ENCODE data around the gene GOLIM4. TPM values are rescaled to one million over a fixed set of nuclear protein-coding genes. Genes with fewer than 3 reads are reported as not detected.
"Not testable (repeated sequence)": the region's sequence is repeated elsewhere in the genome, so short reads cannot be mapped to it uniquely, and the experiment has no call there.

GOLIM4 gene
- total and polyA plus RNA-seq, 2 experiments from 2014 or later = 34.4 to 50.5 TPM

- TF ChIP-seq STAT1 (IDR thresholded peaks at IDR 0.05; ENCODE audit: unreplicated experiment) = no peak
- no peak for TF ChIP-seq CTCF (conservative IDR thresholded peaks at IDR 0.05; ENCODE audit: low read depth in 2 of 2)
- TF ChIP-seq CREB1 (CRISPR knock-in tag; IDR thresholded peaks at IDR 0.05; ENCODE audit: low read depth) = no peak
- TF ChIP-seq NANOG (IDR thresholded peaks at IDR 0.05; ENCODE audit: borderline replicate concordance) = no peak
- TF ChIP-seq ZNF114 (CRISPR knock-in tag; IDR thresholded peaks at IDR 0.05) = no peak
- no peak for TF ChIP-seq EZH2 (IDR thresholded peaks at IDR 0.05; ENCODE audit: low read depth, unreplicated experiment)
These were observed 35.4 kb downstream of the GOLIM4 start (continued) for GRCh38 chr3:168060317-168060716.

GRCh38 chr3:168058481-168058880, 37.2 kb downstream of the GOLIM4 start:
- peaks cover 87% of the 10 kb centered on the region for H3K79me2 ChIP-seq (replicated peaks; ENCODE audit: insufficient read depth)
- TF ChIP-seq STAT1 (IDR thresholded peaks at IDR 0.05; ENCODE audit: unreplicated experiment) (no peak), NANOG (IDR thresholded peaks at IDR 0.05; ENCODE audit: borderline replicate concordance) (no peak), ZNF114 (CRISPR knock-in tag; IDR thresholded peaks at IDR 0.05) (no peak), ZNF331 (CRISPR knock-in tag; IDR thresholded peaks at IDR 0.05; ENCODE audit: low read depth) (no peak), CREB1 (CRISPR knock-in tag; IDR thresholded peaks at IDR 0.05; ENCODE audit: low read depth) (no peak), POLR2AphosphoS5 (IDR thresholded peaks at IDR 0.05; ENCODE audit: low read depth) (no peak), ETS1 (IDR thresholded peaks at IDR 0.05) (no peak)
- no peak overlapping the region for H3K4me2 ChIP-seq
- no peak overlapping the region for H3K4me3 Mint-ChIP-seq
- no peak overlapping the region for H2AFZ ChIP-seq
- no peaks in the 10 kb centered on the region for H3K4me1 Mint-ChIP-seq
- H3K27ac Mint-ChIP-seq = no peak overlapping the region
- DNase-seq (ENCODE audit: low spot score) (no peak), ATAC-seq (no peak)
- H3K36me3 ChIP-seq (ENCODE audit: insufficient read depth) = no peaks in the 10 kb centered on the region; the same call in 1 of the 2 replicates
- peaks cover 5% of the 10 kb centered on the region for H3K27me3 Mint-ChIP-seq (ENCODE audit: insufficient read depth, low read depth, poor library complexity)
- H3K4me3 ChIP-seq = no peak overlapping the region
- H3K9me3 Mint-ChIP-seq = peaks cover 30% of the 10 kb centered on the region
- H3K4me1 ChIP-seq (ENCODE audit: insufficient read depth) = no peaks in the 10 kb centered on the region; the same call in 1 of the 2 replicates
- H3K36me3 Mint-ChIP-seq (ENCODE audit: low read depth) = peaks cover 34% of the 10 kb centered on the region
- no peak overlapping the region for H3K27ac ChIP-seq (ENCODE audit: low read depth)
- H3F3A ChIP-seq (replicated peaks; ENCODE audit: low read depth) = no peaks in the 10 kb centered on the region
- no peaks in the 10 kb centered on the region for H3K27me3 ChIP-seq (ENCODE audit: insufficient read depth)
- H4K20me1 ChIP-seq (replicated peaks; ENCODE audit: insufficient read depth) = peaks cover 3% of the 10 kb centered on the region
- peaks cover 11% of the 10 kb centered on the region; the same call in 1 of the 2 replicates for H3K9me2 ChIP-seq (ENCODE audit: insufficient read depth)

- not testable (repeated sequence) for H3K4me2 ChIP-seq; H4K20me1 ChIP-seq (replicated peaks; ENCODE audit: insufficient read depth); H3K4me3 Mint-ChIP-seq; H3K27me3 Mint-ChIP-seq (ENCODE audit: insufficient read depth, low read depth, poor library complexity); H3K27ac ChIP-seq (ENCODE audit: low read depth); H3K27me3 ChIP-seq (ENCODE audit: insufficient read depth); H3K4me1 Mint-ChIP-seq; H3F3A ChIP-seq (replicated peaks; ENCODE audit: low read depth); ATAC-seq; H3K4me1 ChIP-seq (ENCODE audit: insufficient read depth); H3K36me3 ChIP-seq (ENCODE audit: insufficient read depth); H3K27ac Mint-ChIP-seq; H3K4me3 ChIP-seq; H2AFZ ChIP-seq; DNase-seq (ENCODE audit: low spot score)
- H3K36me3 Mint-ChIP-seq (ENCODE audit: low read depth) = peaks cover 34% of the 10 kb centered on the region
- peaks cover 30% of the 10 kb centered on the region for H3K9me3 Mint-ChIP-seq
- H3K9me2 ChIP-seq (ENCODE audit: insufficient read depth) = peaks cover 11% of the 10 kb centered on the region; the same call in 1 of the 2 replicates
- H3K79me2 ChIP-seq (replicated peaks; ENCODE audit: insufficient read depth) = peaks cover 97% of the 10 kb centered on the region
These were observed 39.1 kb downstream of the GOLIM4 start for GRCh38 chr3:168056398-168057230.
